Measurements from ENCODE around the gene PAK6.

PAK6 gene

GRCh38 chr15:40283615-40284300, 44.9 kb downstream of the PAK6 start:
- peaks cover 35% of the 10 kb centered on the region for H3K27me3 Mint-ChIP-seq
- DNase-seq = no peak
- H3K27ac Mint-ChIP-seq = no peak overlapping the region
- peak overlapping the region; percentile 12 for H3K4me3 Mint-ChIP-seq
- H3K36me3 Mint-ChIP-seq (ENCODE audit: low read depth) = peaks cover 14% of the 10 kb centered on the region
- H3K4me1 Mint-ChIP-seq (ENCODE audit: low read depth) = peaks cover 6% of the 10 kb centered on the region
- no peaks in the 10 kb centered on the region for H3K9me3 Mint-ChIP-seq

- no peak overlapping the region for H3K4me3 Mint-ChIP-seq
- peaks cover 25% of the 10 kb centered on the region for H3K27me3 Mint-ChIP-seq
- DNase-seq = no peak
- no peak overlapping the region for H3K27ac Mint-ChIP-seq
- peaks cover 25% of the 10 kb centered on the region for H3K36me3 Mint-ChIP-seq (ENCODE audit: low read depth)
- H3K9me3 Mint-ChIP-seq = no peaks in the 10 kb centered on the region
- peaks cover 2% of the 10 kb centered on the region for H3K4me1 Mint-ChIP-seq (ENCODE audit: low read depth)
These were observed 46.3 kb downstream of the PAK6 start for GRCh38 chr15:40285151-40285550.

- Mint-ChIP-seq H3K9me3 (no peaks in the 10 kb centered on the region), H3K27ac (peak overlapping the region; percentile 8), H3K4me1 (ENCODE audit: low read depth) (peaks cover 2% of the 10 kb centered on the region), H3K4me3 (no peak overlapping the region), H3K27me3 (peaks cover 20% of the 10 kb centered on the region), H3K36me3 (ENCODE audit: low read depth) (peaks cover 30% of the 10 kb centered on the region)
- no peak for DNase-seq
These were observed 46.7 kb downstream of the PAK6 start for GRCh38 chr15:40285554-40286011.

- H3K9me3 Mint-ChIP-seq = no peaks in the 10 kb centered on the region
- H3K4me3 Mint-ChIP-seq = no peak overlapping the region
- peaks cover 2% of the 10 kb centered on the region for H3K4me1 Mint-ChIP-seq (ENCODE audit: low read depth)
- no peak overlapping the region for H3K27ac Mint-ChIP-seq
- peaks cover 15% of the 10 kb centered on the region for H3K27me3 Mint-ChIP-seq
- no peak for DNase-seq
- H3K36me3 Mint-ChIP-seq (ENCODE audit: low read depth) = peaks cover 30% of the 10 kb centered on the region
These were observed 47.2 kb downstream of the PAK6 start for GRCh38 chr15:40286061-40286532.

- H3K4me3 Mint-ChIP-seq = no peak overlapping the region
- no peaks in the 10 kb centered on the region for H3K9me3 Mint-ChIP-seq
- peaks cover 2% of the 10 kb centered on the region for H3K4me1 Mint-ChIP-seq (ENCODE audit: low read depth)
- peaks cover 32% of the 10 kb centered on the region for H3K36me3 Mint-ChIP-seq (ENCODE audit: low read depth)
- DNase-seq = no peak
- peaks cover 12% of the 10 kb centered on the region for H3K27me3 Mint-ChIP-seq
- no peak overlapping the region for H3K27ac Mint-ChIP-seq
These were observed 47.9 kb downstream of the PAK6 start for GRCh38 chr15:40286794-40287193.

- Mint-ChIP-seq H3K4me3 (no peak overlapping the region), H3K27ac (peak overlapping the region; percentile 63), H3K27me3 (peaks cover 12% of the 10 kb centered on the region), H3K9me3 (no peaks in the 10 kb centered on the region), H3K36me3 (ENCODE audit: low read depth) (peaks cover 39% of the 10 kb centered on the region), H3K4me1 (ENCODE audit: low read depth) (peaks cover 2% of the 10 kb centered on the region)
- DNase-seq = no peak
These were observed 48.6 kb downstream of the PAK6 start for GRCh38 chr15:40287505-40287904.

- peaks cover 9% of the 10 kb centered on the region for H3K27me3 Mint-ChIP-seq
- H3K36me3 Mint-ChIP-seq (ENCODE audit: low read depth) = peaks cover 42% of the 10 kb centered on the region
- no peak overlapping the region for H3K4me3 Mint-ChIP-seq
- peaks cover 2% of the 10 kb centered on the region for H3K4me1 Mint-ChIP-seq (ENCODE audit: low read depth)
- peak overlapping the region; percentile 12 for H3K27ac Mint-ChIP-seq
- no peaks in the 10 kb centered on the region for H3K9me3 Mint-ChIP-seq
- DNase-seq = no peak
These were observed 49.1 kb downstream of the PAK6 start for GRCh38 chr15:40287968-40288367.

GRCh38 chr15:40289140-40289775, 50.4 kb downstream of the PAK6 start:
- Mint-ChIP-seq H3K4me1 (ENCODE audit: low read depth) (peaks cover 2% of the 10 kb centered on the region), H3K4me3 (no peak overlapping the region), H3K27ac (peak overlapping the region; percentile 11)

GRCh38 chr15:40290545-40290917, 51.7 kb downstream of the PAK6 start:
- Mint-ChIP-seq H3K9me3 (no peaks in the 10 kb centered on the region), H3K27ac (no peak overlapping the region), H3K4me3 (no peak overlapping the region), H3K4me1 (ENCODE audit: low read depth) (peaks cover 2% of the 10 kb centered on the region), H3K36me3 (ENCODE audit: low read depth) (peaks cover 60% of the 10 kb centered on the region), H3K27me3 (no peaks in the 10 kb centered on the region)
- no peak for DNase-seq

More at GRCh38 chr15:40289140-40289775, 50.4 kb downstream of the PAK6 start:
- no peak for DNase-seq
- Mint-ChIP-seq H3K36me3 (ENCODE audit: low read depth) (peaks cover 50% of the 10 kb centered on the region), H3K9me3 (no peaks in the 10 kb centered on the region), H3K27me3 (no peaks in the 10 kb centered on the region)

GRCh38 chr15:40290918-40291574, 52.2 kb downstream of the PAK6 start:
- Mint-ChIP-seq H3K4me1 (ENCODE audit: low read depth) (no peaks in the 10 kb centered on the region), H3K36me3 (ENCODE audit: low read depth) (peaks cover 62% of the 10 kb centered on the region), H3K9me3 (no peaks in the 10 kb centered on the region), H3K4me3 (no peak overlapping the region), H3K27ac (no peak overlapping the region), H3K27me3 (no peaks in the 10 kb centered on the region)
- DNase-seq = no peak

- no peak for DNase-seq
- Mint-ChIP-seq H3K9me3 (no peaks in the 10 kb centered on the region), H3K27ac (no peak overlapping the region), H3K4me1 (ENCODE audit: low read depth) (no peaks in the 10 kb centered on the region), H3K36me3 (ENCODE audit: low read depth) (peaks cover 71% of the 10 kb centered on the region), H3K27me3 (no peaks in the 10 kb centered on the region), H3K4me3 (no peak overlapping the region)
These were observed 53.4 kb downstream of the PAK6 start for GRCh38 chr15:40292246-40292645.

- DNase-seq = no peak
- no peaks in the 10 kb centered on the region for H3K4me1 Mint-ChIP-seq (ENCODE audit: low read depth)
- H3K9me3 Mint-ChIP-seq = no peaks in the 10 kb centered on the region
- no peak overlapping the region for H3K4me3 Mint-ChIP-seq
- no peak overlapping the region for H3K27ac Mint-ChIP-seq
- no peaks in the 10 kb centered on the region for H3K27me3 Mint-ChIP-seq
- peaks cover 72% of the 10 kb centered on the region for H3K36me3 Mint-ChIP-seq (ENCODE audit: low read depth)
These were observed 54.1 kb downstream of the PAK6 start for GRCh38 chr15:40293006-40293405.

GRCh38 chr15:40293905-40294895, 55.3 kb downstream of the PAK6 start:
- no peak overlapping the region for H3K4me3 Mint-ChIP-seq
- no peaks in the 10 kb centered on the region for H3K27me3 Mint-ChIP-seq
- DNase-seq = no peak
- no peak overlapping the region for H3K27ac Mint-ChIP-seq
- H3K9me3 Mint-ChIP-seq = no peaks in the 10 kb centered on the region
- no peaks in the 10 kb centered on the region for H3K4me1 Mint-ChIP-seq (ENCODE audit: low read depth)
- peaks cover 73% of the 10 kb centered on the region for H3K36me3 Mint-ChIP-seq (ENCODE audit: low read depth)

GRCh38 chr15:40295297-40295696, 56.4 kb downstream of the PAK6 start:
- H3K4me1 Mint-ChIP-seq (ENCODE audit: low read depth) = no peaks in the 10 kb centered on the region
- no peak overlapping the region for H3K4me3 Mint-ChIP-seq
- peaks cover 74% of the 10 kb centered on the region for H3K36me3 Mint-ChIP-seq (ENCODE audit: low read depth)
- DNase-seq = no peak
- H3K27ac Mint-ChIP-seq = no peak overlapping the region
- no peaks in the 10 kb centered on the region for H3K9me3 Mint-ChIP-seq
- no peaks in the 10 kb centered on the region for H3K27me3 Mint-ChIP-seq
